ENCODE results near the gene DESI1.

DESI1 gene

GRCh38 chr22:41621099-41621910, 462 bp upstream of the DESI1 start, which contains the start of gene XRCC6 (continued):
- peak; percentile 77; the same call in 1 of the 2 replicates for TF ChIP-seq ZNF785 (tag by site-specific recombination; IDR thresholded peaks at IDR 0.05)
- no peak for TF ChIP-seq IKZF3 (tag by site-specific recombination; IDR thresholded peaks at IDR 0.05)
- TF ChIP-seq ELK4 (IDR thresholded peaks at IDR 0.05; ENCODE audit: borderline replicate concordance, low read depth, low read length): no peak
- peak; percentile 89 for TF ChIP-seq ZSCAN5A (tag by site-specific recombination; IDR thresholded peaks at IDR 0.05)
- TF ChIP-seq ZNF830 (tag by site-specific recombination; IDR thresholded peaks at IDR 0.05; ENCODE audit: low read depth): no peak
- no peak for TF ChIP-seq ZFP69B (tag by site-specific recombination; IDR thresholded peaks at IDR 0.05)
- peak; percentile 95 for TF ChIP-seq ZNF324 (tag by site-specific recombination; IDR thresholded peaks at IDR 0.05)
- TF ChIP-seq ZNF571 (tag by site-specific recombination; IDR thresholded peaks at IDR 0.05): no peak
- TF ChIP-seq ZNF426 (tag by site-specific recombination; IDR thresholded peaks at IDR 0.05): no peak
- peak; percentile 51; the same call in 1 of the 2 replicates for TF ChIP-seq ZSCAN18 (tag by site-specific recombination; IDR thresholded peaks at IDR 0.05)
- 0 out of 2 replicates have a peak, but pooled peaks have one; percentile 10 for TF ChIP-seq ZBTB20 (tag by site-specific recombination; IDR thresholded peaks at IDR 0.05)
- no peak for TF ChIP-seq ZNF23 (tag by site-specific recombination; IDR thresholded peaks at IDR 0.05; ENCODE audit: borderline replicate concordance)
- peak; percentile 42; the same call in 1 of the 2 replicates for TF ChIP-seq ZBTB11 (tag by site-specific recombination; conservative IDR thresholded peaks at IDR 0.05; ENCODE audit: low read depth)
- TF ChIP-seq ZNF133 (tag by site-specific recombination; IDR thresholded peaks at IDR 0.05): no peak
- no peak for TF ChIP-seq SCRT1 (tag by site-specific recombination; IDR thresholded peaks at IDR 0.05; ENCODE audit: borderline replicate concordance)
- no peak for TF ChIP-seq MEIS1 (CRISPR knock-in tag; IDR thresholded peaks at IDR 0.05; ENCODE audit: borderline replicate concordance)
- TF ChIP-seq ZNF48 (tag by site-specific recombination; IDR thresholded peaks at IDR 0.05): no peak
- no peak for TF ChIP-seq ZNF776 (tag by site-specific recombination; IDR thresholded peaks at IDR 0.05; ENCODE audit: borderline replicate concordance)
- TF ChIP-seq HOXD13 (CRISPR knock-in tag; IDR thresholded peaks at IDR 0.05; ENCODE audit: borderline replicate concordance): no peak
- TF ChIP-seq ZBTB44 (tag by site-specific recombination; IDR thresholded peaks at IDR 0.05): no peak
- no peak for TF ChIP-seq ZNF354C (tag by site-specific recombination; IDR thresholded peaks at IDR 0.05; ENCODE audit: borderline replicate concordance, low read depth)
- no peak for TF ChIP-seq ZNF423 (tag by site-specific recombination; IDR thresholded peaks at IDR 0.05)
- no peak for TF ChIP-seq PBX3 (CRISPR knock-in tag; IDR thresholded peaks at IDR 0.05)
- TF ChIP-seq PRDM1 (tag by site-specific recombination; IDR thresholded peaks at IDR 0.05): no peak
- TF ChIP-seq ZNF548 (tag by site-specific recombination; IDR thresholded peaks at IDR 0.05): no peak
- TF ChIP-seq ZNF266 (tag by site-specific recombination; IDR thresholded peaks at IDR 0.05; ENCODE audit: low read depth): no peak
- TF ChIP-seq ZNF792 (tag by site-specific recombination; IDR thresholded peaks at IDR 0.05): no peak
- TF ChIP-seq BCL11B (tag by site-specific recombination; IDR thresholded peaks at IDR 0.05; ENCODE audit: low read depth): no peak
